KMS-11 (cell line): ENCODE results near the gene TBC1D20.

Source experiments
- H2AFZ ChIP-seq: fragments of 200-600 bp; sonication (generic); 2 replicates; pipeline ENCODE4 v1.6.1; 2016; ENCODE audit warnings: antibody characterized with exemption, mixed run types, low read depth
- H3K27ac ChIP-seq: fragments of 200-600 bp; sonication (generic); 2 replicates; pipeline ENCODE4 v1.6.1; 2016; ENCODE audit warnings: mild to moderate bottlenecking, mixed run types
- H3K27me3 ChIP-seq: fragments of 200-600 bp; sonication (generic); 2 replicates; pipeline ENCODE4 v1.6.1; 2017; ENCODE audit warnings: mild to moderate bottlenecking, low read depth, mixed run types, moderate library complexity; ENCODE audit not compliant: insufficient read depth
- H3K36me3 ChIP-seq: fragments of 200-600 bp; sonication (generic); 2 replicates; pipeline ENCODE4 v1.6.1; 2017; ENCODE audit warnings: mild to moderate bottlenecking, mixed run types; ENCODE audit not compliant: insufficient read depth
- H3K4me1 ChIP-seq: fragments of 200-600 bp; sonication (generic); 2 replicates; pipeline ENCODE4 v1.6.1; 2016; ENCODE audit warnings: mild to moderate bottlenecking, low read depth, mixed run types; ENCODE audit not compliant: poor library complexity, severe bottlenecking
- H3K4me2 ChIP-seq: fragments of 200-600 bp; sonication (generic); 2 replicates; pipeline ENCODE4 v1.7.0; 2016; ENCODE audit warnings: mild to moderate bottlenecking, mixed run types
- H3K4me3 ChIP-seq: fragments of 200-600 bp; sonication (generic); IDR thresholded peaks from 2 replicates; pipeline ENCODE4 v1.6.1; 2017; ENCODE audit warnings: low read depth, low read length, mixed read lengths; ENCODE audit not compliant: insufficient read depth
- H3K79me2 ChIP-seq: fragments of 200-600 bp; sonication (generic); 2 replicates; pipeline ENCODE4 v1.6.1; 2016; ENCODE audit warnings: low read depth, mixed run types; ENCODE audit not compliant: insufficient read depth
- H3K9ac ChIP-seq: fragments of 200-600 bp; sonication (generic); 2 replicates; pipeline ENCODE4 v1.6.1; 2016; ENCODE audit warnings: mild to moderate bottlenecking, mixed run types
- H4K20me1 ChIP-seq: fragments of 200-600 bp; sonication (generic); 2 replicates; pipeline ENCODE4 v1.6.1; 2016; ENCODE audit warnings: mild to moderate bottlenecking, mixed run types; ENCODE audit not compliant: insufficient read depth
- TF ChIP-seq, protein P1 (sequence below): fragments of 200-600 bp; sonication (generic); conservative IDR thresholded peaks from 2 replicates; pipeline ENCODE4 v1.6.1; 2017; ENCODE audit warnings: low read depth, mild to moderate bottlenecking, antibody characterized with exemption, low read length, moderate library complexity, mixed read lengths

TBC1D20 gene

DNA sequence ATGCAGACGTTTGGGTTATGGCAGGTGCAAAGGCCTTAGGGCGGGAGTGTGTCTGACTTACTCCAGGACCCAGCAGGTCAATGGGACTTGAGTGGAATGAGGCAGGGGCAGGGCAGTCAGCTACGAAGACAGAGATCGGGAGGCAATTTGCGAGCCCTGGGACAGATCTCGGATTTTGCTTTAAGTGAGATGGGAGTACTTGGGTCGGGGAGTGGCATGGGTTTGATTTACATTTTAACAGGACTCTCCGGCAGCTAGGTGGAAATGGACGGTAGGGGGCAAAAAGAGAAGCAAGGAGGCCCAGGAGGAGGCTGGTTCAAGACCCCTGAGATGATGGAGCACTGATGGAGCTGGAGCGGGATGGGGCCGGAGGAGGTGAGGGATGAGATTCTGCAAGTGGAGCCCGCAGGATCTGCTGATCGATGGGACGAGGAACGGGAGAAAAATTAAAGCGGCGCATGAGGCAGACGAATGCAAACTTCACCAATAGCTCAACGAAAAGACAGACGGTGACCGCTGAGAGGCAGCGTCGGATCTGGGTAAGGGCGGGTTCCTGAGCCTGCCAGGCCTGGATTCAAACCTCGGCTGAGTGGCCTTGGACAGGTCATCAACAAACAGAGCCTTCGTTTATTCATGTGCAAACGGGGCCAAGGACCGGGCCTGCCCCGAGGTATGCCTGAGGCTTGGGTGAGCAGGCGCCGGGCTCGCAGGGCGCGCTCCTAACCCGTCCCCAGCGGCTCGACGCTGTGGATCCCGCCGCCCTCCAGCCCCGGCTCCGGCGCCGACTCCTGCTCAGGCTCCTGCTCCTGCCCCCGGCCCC, 55.0 kb downstream of the TBC1D20 start:
- H3K9ac ChIP-seq: peak overlapping the region; percentile 46; the same call in 1 of the 2 replicates
- H3K4me3 ChIP-seq: no peak overlapping the region
- H3K27ac ChIP-seq: peak overlapping the region; percentile 54
- H3K27me3 ChIP-seq: no peaks in the 10 kb centered on the region
- TF ChIP-seq, protein P1, sequence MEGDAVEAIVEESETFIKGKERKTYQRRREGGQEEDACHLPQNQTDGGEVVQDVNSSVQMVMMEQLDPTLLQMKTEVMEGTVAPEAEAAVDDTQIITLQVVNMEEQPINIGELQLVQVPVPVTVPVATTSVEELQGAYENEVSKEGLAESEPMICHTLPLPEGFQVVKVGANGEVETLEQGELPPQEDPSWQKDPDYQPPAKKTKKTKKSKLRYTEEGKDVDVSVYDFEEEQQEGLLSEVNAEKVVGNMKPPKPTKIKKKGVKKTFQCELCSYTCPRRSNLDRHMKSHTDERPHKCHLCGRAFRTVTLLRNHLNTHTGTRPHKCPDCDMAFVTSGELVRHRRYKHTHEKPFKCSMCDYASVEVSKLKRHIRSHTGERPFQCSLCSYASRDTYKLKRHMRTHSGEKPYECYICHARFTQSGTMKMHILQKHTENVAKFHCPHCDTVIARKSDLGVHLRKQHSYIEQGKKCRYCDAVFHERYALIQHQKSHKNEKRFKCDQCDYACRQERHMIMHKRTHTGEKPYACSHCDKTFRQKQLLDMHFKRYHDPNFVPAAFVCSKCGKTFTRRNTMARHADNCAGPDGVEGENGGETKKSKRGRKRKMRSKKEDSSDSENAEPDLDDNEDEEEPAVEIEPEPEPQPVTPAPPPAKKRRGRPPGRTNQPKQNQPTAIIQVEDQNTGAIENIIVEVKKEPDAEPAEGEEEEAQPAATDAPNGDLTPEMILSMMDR: peak; percentile 77
- no peaks in the 10 kb centered on the region for H4K20me1 ChIP-seq
- H2AFZ ChIP-seq: peak overlapping the region; percentile 70
- H3K36me3 ChIP-seq: no peaks in the 10 kb centered on the region
- H3K79me2 ChIP-seq: peaks cover 10% of the 10 kb centered on the region; the same call in 1 of the 2 replicates
- H3K4me1 ChIP-seq: peaks cover 35% of the 10 kb centered on the region
- H3K4me2 ChIP-seq: peak overlapping the region; percentile 65

GRCh38 chr20:406200-407132, 55.9 kb downstream of the TBC1D20 start:
- H3K4me3 ChIP-seq: no peak overlapping the region
- H2AFZ ChIP-seq: peak overlapping the region; percentile 70
- peak overlapping the region; percentile 46; the same call in 1 of the 2 replicates for H3K9ac ChIP-seq
- H3K79me2 ChIP-seq: peaks cover 10% of the 10 kb centered on the region; the same call in 1 of the 2 replicates
- no peaks in the 10 kb centered on the region for H3K27me3 ChIP-seq
- peak overlapping the region; percentile 54 for H3K27ac ChIP-seq
- no peaks in the 10 kb centered on the region for H3K36me3 ChIP-seq
- TF ChIP-seq, protein P1: no peak
- H3K4me2 ChIP-seq: peak overlapping the region; percentile 65
- H3K4me1 ChIP-seq: peaks cover 43% of the 10 kb centered on the region
- no peaks in the 10 kb centered on the region for H4K20me1 ChIP-seq

DNA sequence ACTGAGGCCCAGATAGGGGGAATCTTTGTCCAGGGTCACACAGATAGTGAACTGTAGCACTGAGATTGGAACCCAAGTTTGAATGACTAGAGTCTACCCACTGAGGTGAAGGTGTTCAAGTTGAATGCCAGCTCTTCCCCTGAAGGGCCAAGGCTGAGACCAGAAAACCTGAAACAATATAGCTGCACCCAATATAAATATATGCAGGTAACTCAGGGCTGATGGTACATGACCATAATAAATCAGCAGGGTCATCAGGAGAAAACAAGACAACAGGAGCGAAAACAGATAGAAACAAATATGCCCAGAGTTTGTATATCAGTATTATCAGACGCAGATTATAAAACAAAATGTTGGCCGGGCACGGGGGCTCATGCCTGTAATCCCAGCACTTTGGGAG, 58.2 kb downstream of the TBC1D20 start:
- H3K4me2 ChIP-seq: no peak overlapping the region
- no peak overlapping the region for H3K27ac ChIP-seq
- H4K20me1 ChIP-seq: no peaks in the 10 kb centered on the region
- H3K36me3 ChIP-seq: no peaks in the 10 kb centered on the region
- no peaks in the 10 kb centered on the region for H3K27me3 ChIP-seq
- no peak overlapping the region for H3K4me3 ChIP-seq
- no peak overlapping the region for H3K9ac ChIP-seq
- H2AFZ ChIP-seq: no peak overlapping the region
- H3K79me2 ChIP-seq: peaks cover 6% of the 10 kb centered on the region; the same call in 1 of the 2 replicates
- H3K4me1 ChIP-seq: peaks cover 50% of the 10 kb centered on the region
- TF ChIP-seq, protein P1: no peak

DNA sequence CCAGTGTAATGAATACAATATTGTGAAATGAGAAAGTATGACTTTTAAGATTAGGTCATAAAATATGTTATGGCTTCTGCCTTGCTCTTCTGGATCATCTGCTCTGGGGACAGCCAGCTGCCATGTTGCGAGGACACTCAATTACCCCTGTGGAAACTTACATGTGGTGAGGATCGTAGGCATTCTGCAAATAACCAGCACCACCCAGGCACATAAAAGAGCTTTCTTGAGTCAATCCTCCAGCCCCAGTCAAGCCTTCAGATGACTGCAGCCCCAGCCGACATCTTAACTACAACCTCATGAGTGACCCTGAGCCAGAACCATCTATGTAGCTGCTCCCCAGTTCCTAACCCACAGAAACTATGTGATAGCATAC, 58.8 kb downstream of the TBC1D20 start:
- no peaks in the 10 kb centered on the region for H3K27me3 ChIP-seq
- no peak overlapping the region for H3K9ac ChIP-seq
- H3K36me3 ChIP-seq: no peaks in the 10 kb centered on the region
- 0 out of 2 replicates have a peak, but pooled peaks cover under 1% of the 10 kb centered on the region for H3K79me2 ChIP-seq
- no peak overlapping the region for H2AFZ ChIP-seq
- H3K4me2 ChIP-seq: no peak overlapping the region
- no peak overlapping the region for H3K27ac ChIP-seq
- no peaks in the 10 kb centered on the region for H4K20me1 ChIP-seq
- TF ChIP-seq, protein P1: no peak
- H3K4me1 ChIP-seq: peaks cover 49% of the 10 kb centered on the region
- H3K4me3 ChIP-seq: no peak overlapping the region
